ENCODE data around the gene MSI2. TPM values are rescaled to one million over a fixed set of nuclear protein-coding genes. Genes with fewer than 3 reads are reported as not detected.

MSI2 gene
- polyA plus RNA-seq, 3 donors: 86.9 to 111 (median 91.4) TPM

DNA sequence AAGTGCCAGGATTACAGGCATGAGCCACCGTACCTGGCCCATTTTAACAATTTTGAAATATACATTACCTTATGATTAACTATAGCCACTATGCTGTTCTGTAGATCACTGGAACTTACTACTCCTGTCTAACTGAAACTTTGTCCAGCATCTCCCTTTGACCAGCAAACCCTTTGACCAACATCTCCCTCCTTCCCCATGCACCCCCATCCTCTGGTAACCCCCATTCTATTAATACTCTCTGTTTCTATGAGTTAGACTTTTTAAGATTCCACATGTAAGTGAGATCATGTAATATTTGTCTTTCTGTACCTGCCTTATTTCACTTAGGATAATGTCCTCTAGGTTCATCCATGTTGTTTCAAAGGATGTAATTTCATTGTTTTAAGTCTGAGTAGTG lies 178.0 kb downstream of the MSI2 start:
- no peak for DNase-seq (ENCODE audit: extremely low read depth in 1 of 11, low read depth in 9 of 11, low spot score in 4 of 11)

- DNase-seq (ENCODE audit: extremely low read depth in 1 of 11, low read depth in 9 of 11, low spot score in 4 of 11): no peak
Measured at GRCh38 chr17:57436565-57436964, 180.2 kb downstream of the MSI2 start.

DNA sequence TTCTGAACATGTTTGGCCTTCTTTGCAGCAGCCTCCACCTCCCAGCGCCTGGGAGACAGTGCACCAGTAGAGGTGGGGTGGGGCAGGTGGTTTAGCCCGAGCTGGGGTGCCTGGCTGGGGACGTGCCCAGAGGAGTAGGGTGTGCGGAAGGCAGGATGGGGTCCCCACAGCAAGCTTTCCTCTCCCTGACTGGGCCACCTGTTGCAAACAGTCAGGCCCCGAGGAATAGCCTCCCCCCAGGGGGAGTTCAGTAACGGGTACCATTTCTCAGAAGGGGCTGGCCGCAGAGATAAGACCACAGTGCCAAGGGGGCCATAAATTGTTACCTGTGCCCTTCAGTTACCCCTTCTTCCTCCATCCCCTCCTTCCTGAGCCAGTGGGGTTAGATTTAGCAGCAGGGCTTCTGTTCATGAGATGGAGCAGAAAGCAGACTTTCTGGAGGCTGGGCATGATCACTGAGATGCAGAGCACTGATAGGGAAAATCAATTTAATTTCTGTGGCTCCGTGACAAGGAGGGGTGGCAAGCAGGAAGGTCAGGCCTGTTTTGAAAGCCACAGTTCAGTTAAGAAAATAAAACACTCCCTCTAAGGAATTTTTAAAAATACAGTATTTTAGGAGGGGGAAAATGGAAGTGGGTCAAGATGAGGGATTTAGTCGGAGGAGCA lies 181.9 kb downstream of the MSI2 start:
- DNase-seq (ENCODE audit: extremely low read depth in 1 of 11, low read depth in 9 of 11, low spot score in 4 of 11): no peak

GRCh38 chr17:57439651-57440050 lies 183.3 kb downstream of the MSI2 start:
- DNase-seq (ENCODE audit: extremely low read depth in 1 of 11, low read depth in 9 of 11, low spot score in 4 of 11): no peak

DNA sequence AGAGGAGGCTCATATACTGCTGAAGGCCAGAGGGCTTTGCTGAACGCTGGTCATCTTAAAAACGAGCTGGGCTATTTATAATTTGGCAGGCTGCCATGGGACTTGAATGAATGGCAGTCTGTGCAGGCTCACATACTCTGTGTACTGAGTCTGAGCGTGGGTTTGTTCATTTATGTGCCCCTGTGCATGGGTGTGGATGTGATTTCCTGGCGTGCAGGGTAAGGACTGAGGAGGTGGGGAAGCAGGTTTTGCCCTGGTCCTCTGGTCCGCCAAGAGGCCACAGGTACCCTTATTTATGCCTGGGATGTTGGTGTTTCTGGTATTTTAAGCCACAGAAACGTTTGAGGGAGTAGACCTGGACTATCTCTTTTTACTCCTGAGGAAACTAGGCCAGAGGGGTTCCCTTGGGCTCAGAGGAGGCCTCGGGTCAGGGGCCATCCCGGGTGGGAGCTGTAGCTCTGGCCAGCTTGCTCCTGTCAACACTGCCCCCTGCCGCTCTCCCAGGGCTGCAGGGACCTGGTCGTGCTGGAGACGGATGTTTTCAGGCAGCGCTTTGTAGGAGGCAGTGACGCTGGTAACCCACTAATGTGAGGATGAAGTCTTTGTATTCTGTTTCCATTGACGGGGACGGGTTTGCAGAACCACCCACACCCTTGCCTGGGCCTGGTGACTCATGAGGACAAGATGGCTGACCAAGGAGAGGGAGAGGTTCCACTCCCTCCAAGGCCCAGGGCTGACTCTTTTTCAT lies 184.4 kb downstream of the MSI2 start:
- peak in 5 of 11 donors; percentile 58 to 81 (median 67) for DNase-seq (ENCODE audit: extremely low read depth in 1 of 11, low read depth in 9 of 11, low spot score in 4 of 11)

- DNase-seq (ENCODE audit: extremely low read depth in 1 of 11, low read depth in 9 of 11, low spot score in 4 of 11): no peak
Measured at GRCh38 chr17:57441270-57441600, 184.9 kb downstream of the MSI2 start.

- no peak for DNase-seq (ENCODE audit: extremely low read depth in 1 of 11, low read depth in 9 of 11, low spot score in 4 of 11)
Measured at GRCh38 chr17:57442401-57442823, 186.1 kb downstream of the MSI2 start.

DNA sequence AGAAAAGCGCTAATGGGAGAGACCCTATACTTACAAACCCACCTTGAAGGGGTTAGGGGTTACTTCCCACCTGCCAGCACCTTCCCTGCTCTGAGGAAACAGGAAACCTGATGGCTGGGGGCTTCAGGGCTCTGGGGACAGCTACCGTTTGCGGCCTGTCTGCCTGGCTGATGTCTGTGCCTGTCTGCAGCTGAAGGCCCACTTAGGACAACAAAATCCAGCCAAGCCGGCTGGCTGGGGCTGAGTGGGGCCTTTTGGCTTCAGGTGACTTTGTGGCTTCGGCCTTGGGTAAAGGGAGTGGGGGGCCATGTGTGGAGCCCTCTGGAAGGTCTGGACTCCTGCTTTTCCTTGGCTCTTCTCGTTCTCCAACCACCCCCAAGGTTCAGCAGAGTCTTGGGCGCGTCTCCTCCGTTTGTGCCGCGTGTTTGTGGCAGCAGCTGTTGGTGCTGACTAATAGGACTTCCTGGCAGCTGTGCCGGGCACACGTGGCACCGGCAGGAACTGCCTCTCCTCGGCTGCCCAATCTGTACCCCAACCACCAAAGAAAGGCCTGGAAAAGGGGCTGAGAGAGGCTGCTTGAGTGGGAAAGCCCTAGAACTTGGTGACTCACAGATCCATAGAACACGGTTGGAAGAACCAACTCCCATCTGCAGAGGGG lies 186.7 kb downstream of the MSI2 start:
- DNase-seq (ENCODE audit: extremely low read depth in 1 of 11, low read depth in 9 of 11, low spot score in 4 of 11): no peak

- no peak for DNase-seq (ENCODE audit: extremely low read depth in 1 of 11, low read depth in 9 of 11, low spot score in 4 of 11)
Measured at GRCh38 chr17:57443781-57444180, 187.5 kb downstream of the MSI2 start.

DNA sequence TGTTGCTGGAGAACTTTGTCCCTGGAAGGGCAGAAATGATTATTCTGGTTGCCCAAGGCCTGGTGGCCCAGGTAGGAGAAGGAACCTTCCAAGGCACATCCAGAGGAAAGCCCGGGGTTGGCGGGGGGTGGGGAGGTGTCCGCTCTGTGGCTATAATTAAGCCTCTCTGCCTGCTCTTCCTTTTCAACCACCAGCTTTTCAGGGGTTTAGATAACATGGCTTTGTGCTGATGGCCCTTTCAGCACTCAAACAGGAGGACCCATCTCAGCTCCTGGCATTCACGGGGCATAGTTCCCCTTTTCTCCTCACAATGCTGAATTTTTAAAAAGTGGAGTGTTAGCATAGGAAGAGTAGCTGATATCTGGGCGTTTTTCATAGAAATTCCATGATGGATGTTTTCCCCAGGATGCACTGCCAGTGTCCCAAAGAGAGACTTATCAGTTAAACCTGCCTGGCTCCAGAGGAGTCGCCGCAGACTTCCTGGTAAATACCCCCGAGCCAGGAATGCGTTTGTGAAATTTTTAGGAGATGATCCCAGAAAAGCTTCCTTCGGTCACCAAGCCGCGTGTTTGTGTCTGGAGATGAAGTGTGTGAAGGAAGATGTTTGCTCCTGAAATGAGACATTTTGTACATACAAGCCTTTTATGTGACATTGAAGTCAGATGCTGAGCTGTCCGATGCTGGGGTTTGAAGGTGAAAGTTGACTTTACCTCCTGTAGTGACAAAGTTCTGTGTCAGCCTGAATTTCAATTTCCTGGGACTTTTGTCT lies 188.5 kb downstream of the MSI2 start:
- DNase-seq (ENCODE audit: extremely low read depth in 1 of 11, low read depth in 9 of 11, low spot score in 4 of 11): no peak

- DNase-seq (ENCODE audit: extremely low read depth in 1 of 11, low read depth in 9 of 11, low spot score in 4 of 11): no peak
Measured at GRCh38 chr17:57445772-57446472, 189.6 kb downstream of the MSI2 start.

GRCh38 chr17:57447357-57447989 lies 191.2 kb downstream of the MSI2 start:
- DNase-seq (ENCODE audit: extremely low read depth in 1 of 11, low read depth in 9 of 11, low spot score in 4 of 11): no peak

DNA sequence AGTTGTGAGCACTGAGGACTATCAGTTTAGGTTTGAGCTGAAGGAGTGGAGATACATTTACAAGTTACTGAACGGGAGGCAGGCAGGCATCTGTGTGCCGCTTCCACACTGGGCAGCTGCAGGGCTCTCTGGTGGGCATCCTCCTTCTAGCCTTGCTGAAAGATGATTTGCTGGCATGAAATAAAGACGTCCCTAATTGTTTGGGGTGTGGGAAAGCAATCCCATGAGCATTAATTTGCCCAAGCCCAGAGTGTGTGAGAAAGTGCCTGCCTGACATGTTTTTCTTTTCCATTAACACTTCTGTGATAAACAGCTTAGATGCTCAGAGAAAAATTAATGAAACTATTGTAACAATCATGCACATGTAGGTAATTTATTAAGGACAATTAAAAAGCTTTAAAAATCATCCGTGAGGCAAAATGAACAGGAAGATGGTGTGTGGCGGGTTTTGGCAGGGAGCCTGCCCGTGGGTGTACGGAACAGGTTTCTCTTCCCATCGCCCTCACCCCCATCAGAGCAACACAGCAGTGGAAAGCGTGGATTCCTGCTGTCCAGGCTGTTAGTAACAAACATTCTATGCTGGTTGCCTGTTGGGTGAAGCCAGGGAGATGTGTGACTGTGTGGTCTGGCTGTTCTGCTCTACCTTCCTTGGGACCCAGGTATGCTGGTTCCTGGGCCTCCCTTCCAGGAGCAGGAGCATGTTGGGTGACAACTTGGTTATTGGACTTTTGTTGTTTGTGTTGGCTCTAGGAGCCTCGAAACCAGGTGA lies 191.9 kb downstream of the MSI2 start:
- no peak for DNase-seq (ENCODE audit: extremely low read depth in 1 of 11, low read depth in 9 of 11, low spot score in 4 of 11)

GRCh38 chr17:57448759-57449283 lies 192.5 kb downstream of the MSI2 start:
- DNase-seq (ENCODE audit: extremely low read depth in 1 of 11, low read depth in 9 of 11, low spot score in 4 of 11): no peak

DNA sequence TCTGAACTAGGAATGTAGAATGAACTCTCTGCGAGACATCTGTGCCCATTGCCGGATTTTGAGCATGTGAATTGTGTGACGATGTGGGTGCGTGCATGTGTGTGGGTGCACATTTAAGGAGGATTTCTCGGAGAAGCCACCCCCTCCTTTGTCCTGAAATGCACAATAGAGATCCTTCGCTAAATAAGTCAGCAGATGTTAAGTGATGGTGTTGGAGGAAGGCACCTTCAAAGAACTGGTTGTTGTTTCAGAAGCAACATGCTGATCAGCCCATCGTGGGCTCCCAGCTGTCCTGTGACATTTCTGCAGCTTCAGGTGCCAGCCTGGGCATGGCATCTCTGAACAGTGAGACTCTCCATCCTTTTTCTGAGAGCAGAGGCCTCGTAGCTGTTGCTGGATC lies 194.9 kb downstream of the MSI2 start:
- no peak for DNase-seq (ENCODE audit: extremely low read depth in 1 of 11, low read depth in 9 of 11, low spot score in 4 of 11)

- DNase-seq (ENCODE audit: extremely low read depth in 1 of 11, low read depth in 9 of 11, low spot score in 4 of 11): no peak
Measured at GRCh38 chr17:57451643-57452042, 195.3 kb downstream of the MSI2 start.

- DNase-seq (ENCODE audit: extremely low read depth in 1 of 11, low read depth in 9 of 11, low spot score in 4 of 11): no peak
Measured at GRCh38 chr17:57453841-57454425, 197.6 kb downstream of the MSI2 start.

All from renal cortex interstitium (tissue), 11 donors.